ENCODE results near the gene LDB2. TPM values are rescaled to one million over a fixed set of nuclear protein-coding genes. Genes with fewer than 3 reads are reported as not detected.
A peak's percentile ranks its signal among the peaks of the same experiment; 100 is the strongest.

LDB2 gene
- total and polyA plus RNA-seq, 2 of the 8 experiments (the other 6 are each of a cell fraction or from before 2014, with no cell fraction given): 57.0 to 140 TPM

DNA sequence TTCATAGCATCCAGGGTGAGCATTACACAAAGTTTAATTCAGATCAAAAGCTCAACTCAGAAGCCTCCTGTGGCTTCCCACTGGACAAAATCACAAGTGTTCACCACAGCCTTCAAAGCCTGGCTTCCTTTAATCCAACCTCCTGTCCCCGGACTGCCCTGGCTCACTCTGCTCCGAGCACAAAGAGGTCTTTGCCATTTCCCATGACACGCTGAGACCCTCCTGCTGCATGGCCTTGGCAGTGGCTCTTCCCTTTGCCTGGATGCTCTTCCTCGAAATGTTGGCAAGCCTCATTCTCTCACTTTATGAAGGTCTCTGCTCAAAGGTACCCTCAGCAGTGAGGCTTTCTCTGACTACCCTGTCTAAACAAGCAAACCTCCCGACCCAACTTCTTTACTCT lies 41.0 kb downstream of the LDB2 start:
- no peak overlapping the region for H3K4ac ChIP-seq (replicated peaks; ENCODE audit: insufficient read length, low read depth, low read length)
- no peaks in the 10 kb centered on the region; a peak in 1 of 7 replicates for H3K27me3 ChIP-seq (replicated peaks in 1 of 4; ENCODE audit: control insufficient read depth in 3 of 4, extremely low read depth in 1 of 4, insufficient read depth in 3 of 4, low read length in 3 of 4)
- H4K91ac ChIP-seq (replicated peaks; ENCODE audit: insufficient read length, low read length): no peak overlapping the region
- no peaks in the 10 kb centered on the region for H4K20me1 ChIP-seq (replicated peaks in 1 of 2; ENCODE audit: control insufficient read depth in 1 of 2, insufficient read depth in 2 of 2, low read length in 2 of 2)
- no peaks in the 10 kb centered on the region for H3K23me2 ChIP-seq (ENCODE audit: low read depth, low read length)
- no peak overlapping the region for H3K23ac ChIP-seq (ENCODE audit: insufficient read length)
- H3K56ac ChIP-seq (replicated peaks; ENCODE audit: insufficient read length, low read depth, low read length): no peak overlapping the region
- peaks cover 7% of the 10 kb centered on the region; the same call in 1 of the 2 replicates for H3K79me1 ChIP-seq (ENCODE audit: low read depth, low read length)
- peak overlapping the region; percentile 40; the same call in 1 of the 2 replicates for H2BK5ac ChIP-seq (ENCODE audit: low read depth, low read length)
- H2BK120ac ChIP-seq (replicated peaks; ENCODE audit: low read depth, low read length): no peak overlapping the region
- H2BK20ac ChIP-seq (ENCODE audit: low read length): no peak overlapping the region; the same call in 1 of the 2 replicates
- H3K27ac ChIP-seq (ENCODE audit: low read depth, low read length): no peak overlapping the region
- H3K4me1 ChIP-seq (replicated peaks in 1 of 4; ENCODE audit: control insufficient read depth in 3 of 4, insufficient read depth in 4 of 4, low read length in 3 of 4): peaks cover 0 to 14% (median 13%) of the 10 kb centered on the region in 4 experiments; a peak in 6 of 7 replicates
- POLR2A ChIA-PET (ENCODE audit: partially characterized antibody): no interaction called here
- peak overlapping the region; percentile 82; the same call in 1 of the 2 replicates for H2BK12ac ChIP-seq (ENCODE audit: low read depth, low read length)
- H3K4me3 ChIP-seq (ENCODE audit: extremely low read depth in 1 of 4, insufficient read depth in 2 of 4, low read depth in 3 of 4, low read length in 4 of 4): no peak overlapping the region
- peak overlapping the region; percentile 13; the same call in 1 of the 2 replicates for H2BK15ac ChIP-seq (ENCODE audit: low read length)
- no peak for FAIRE-seq
- peaks cover 4 to 82% of the 10 kb centered on the region in 2 experiments; a peak in 2 of 4 replicates for H3K79me2 ChIP-seq (ENCODE audit: control insufficient read depth in 1 of 2, insufficient read depth in 2 of 2, low read length in 2 of 2)
- no peaks in the 10 kb centered on the region for H3K9me3 ChIP-seq (ENCODE audit: insufficient read depth in 2 of 2, low read depth in 1 of 2, low read length in 1 of 2)
- WGBS, 2 experiments (ENCODE audit: extremely low coverage in 1 of 2, insufficient coverage in 1 of 2, insufficient read length in 1 of 2, insufficient replicate concordance in 2 of 2, low coverage in 1 of 2, low lambda C conversion rate in 2 of 2, missing lambda C conversion rate in 1 of 2): 86% methylated on average over 5 of the region's 5 CpGs; no CpG with 5 or more reads in 1 of the 2 experiments
- H3K14ac ChIP-seq (ENCODE audit: insufficient read length): no peak overlapping the region
- H3K9ac ChIP-seq (replicated peaks in 1 of 4; ENCODE audit: extremely low read depth in 1 of 4, low read depth in 3 of 4, low read length in 3 of 4): no peak overlapping the region
- no peak overlapping the region for H3K4me2 ChIP-seq (ENCODE audit: insufficient read depth in 1 of 2, low read depth in 2 of 2, low read length in 2 of 2)
- H4K8ac ChIP-seq (ENCODE audit: extremely low read depth, insufficient read depth, low read length): no peak overlapping the region
- H3K36me3 ChIP-seq (ENCODE audit: control insufficient read depth in 2 of 4, insufficient read depth in 4 of 4, low read length in 3 of 4): no peaks in the 10 kb centered on the region
- CTCF ChIA-PET (ENCODE audit: partially characterized antibody): interaction anchor here (1.1 to 1.7 kb wide), 4 partner anchors 10 to 467 kb away, joined by 3 to 4 read pairs (median 3); no protein-coding TSS in a partner anchor
- DNase-seq (ENCODE audit: low read depth in 1 of 2, low spot score in 2 of 2): no peak
- H4K5ac ChIP-seq (ENCODE audit: insufficient read length, low read depth, low read length): no peak overlapping the region
- no peak overlapping the region for H2AFZ ChIP-seq (ENCODE audit: low read length)
- H2AK5ac ChIP-seq (ENCODE audit: low read depth, low read length): 0 out of 2 replicates have a peak overlapping the region, but pooled peaks have one; percentile 82
- peak overlapping the region; percentile 81 for H3K18ac ChIP-seq (ENCODE audit: extremely low read depth, low read length)
- TF ChIP-seq RNF2 (IDR thresholded peaks at IDR 0.05; ENCODE audit: borderline replicate concordance, low read depth, low read length, missing control alignments, poor library complexity, severe bottlenecking): no peak
- TF ChIP-seq POLR2A (IDR thresholded peaks at IDR 0.05; ENCODE audit: control extremely low read depth in 1 of 2, low read depth in 2 of 2, low read length in 2 of 2): no peak
- TF ChIP-seq, protein P1, sequence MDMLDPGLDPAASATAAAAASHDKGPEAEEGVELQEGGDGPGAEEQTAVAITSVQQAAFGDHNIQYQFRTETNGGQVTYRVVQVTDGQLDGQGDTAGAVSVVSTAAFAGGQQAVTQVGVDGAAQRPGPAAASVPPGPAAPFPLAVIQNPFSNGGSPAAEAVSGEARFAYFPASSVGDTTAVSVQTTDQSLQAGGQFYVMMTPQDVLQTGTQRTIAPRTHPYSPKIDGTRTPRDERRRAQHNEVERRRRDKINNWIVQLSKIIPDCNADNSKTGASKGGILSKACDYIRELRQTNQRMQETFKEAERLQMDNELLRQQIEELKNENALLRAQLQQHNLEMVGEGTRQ (IDR thresholded peaks at IDR 0.05; ENCODE audit: low read length): no peak
- no peak for TF ChIP-seq HDAC6 (IDR thresholded peaks at IDR 0.05; ENCODE audit: low read depth, low read length)
- no peak for TF ChIP-seq CHD2 (IDR thresholded peaks at IDR 0.05; ENCODE audit: low read length)
- TF ChIP-seq SIRT6 (IDR thresholded peaks at IDR 0.05; ENCODE audit: low read length): no peak
- TF ChIP-seq SP4 (IDR thresholded peaks at IDR 0.05; ENCODE audit: low read length): no peak

All from H1 (cell line).